ENCODE data around the gene MYBPH.

DNA sequence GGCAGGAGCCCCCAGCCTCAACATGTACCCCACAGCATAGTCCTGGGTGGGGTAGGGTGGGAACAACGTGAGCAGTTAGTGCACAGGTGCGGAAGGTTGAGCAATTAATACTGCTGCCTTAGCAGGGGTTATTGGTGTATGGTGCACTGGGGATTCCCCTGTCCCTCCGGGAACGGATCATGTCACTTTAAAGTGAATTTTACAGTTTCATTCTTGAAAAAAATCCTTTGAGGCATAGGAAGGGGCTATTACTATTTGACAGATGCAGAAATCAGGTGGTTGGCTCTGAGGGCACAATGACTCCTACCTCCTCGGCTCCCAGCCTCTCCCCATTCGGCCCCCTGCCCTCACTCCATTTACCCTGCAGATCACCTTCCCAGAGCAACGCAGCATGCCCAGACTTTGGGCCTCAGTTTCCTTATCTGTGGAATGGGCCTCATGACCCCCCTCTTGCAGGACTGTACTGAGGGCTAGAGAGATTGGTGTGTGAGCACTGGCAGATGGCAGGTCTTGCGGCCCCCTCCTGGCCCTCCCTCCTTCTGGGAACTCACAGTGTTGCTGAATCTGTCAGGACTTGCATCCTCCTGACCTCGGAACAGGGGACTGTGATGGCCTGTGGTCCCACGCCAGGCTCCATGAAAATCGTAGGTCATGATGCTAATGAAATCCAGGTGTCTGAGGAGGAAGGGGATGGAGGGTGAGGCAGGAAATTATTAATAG, 5.1 kb upstream of the MYBPH start:
- TF ChIP-seq, protein P1, sequence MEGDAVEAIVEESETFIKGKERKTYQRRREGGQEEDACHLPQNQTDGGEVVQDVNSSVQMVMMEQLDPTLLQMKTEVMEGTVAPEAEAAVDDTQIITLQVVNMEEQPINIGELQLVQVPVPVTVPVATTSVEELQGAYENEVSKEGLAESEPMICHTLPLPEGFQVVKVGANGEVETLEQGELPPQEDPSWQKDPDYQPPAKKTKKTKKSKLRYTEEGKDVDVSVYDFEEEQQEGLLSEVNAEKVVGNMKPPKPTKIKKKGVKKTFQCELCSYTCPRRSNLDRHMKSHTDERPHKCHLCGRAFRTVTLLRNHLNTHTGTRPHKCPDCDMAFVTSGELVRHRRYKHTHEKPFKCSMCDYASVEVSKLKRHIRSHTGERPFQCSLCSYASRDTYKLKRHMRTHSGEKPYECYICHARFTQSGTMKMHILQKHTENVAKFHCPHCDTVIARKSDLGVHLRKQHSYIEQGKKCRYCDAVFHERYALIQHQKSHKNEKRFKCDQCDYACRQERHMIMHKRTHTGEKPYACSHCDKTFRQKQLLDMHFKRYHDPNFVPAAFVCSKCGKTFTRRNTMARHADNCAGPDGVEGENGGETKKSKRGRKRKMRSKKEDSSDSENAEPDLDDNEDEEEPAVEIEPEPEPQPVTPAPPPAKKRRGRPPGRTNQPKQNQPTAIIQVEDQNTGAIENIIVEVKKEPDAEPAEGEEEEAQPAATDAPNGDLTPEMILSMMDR (IDR thresholded peaks at IDR 0.05; ENCODE audit: low read length): no peak
- TF ChIP-seq EZH2 (IDR thresholded peaks at IDR 0.05; ENCODE audit: borderline replicate concordance, low read length): no peak

All from OCI-LY1 (cell line).